GM23248 (cell line): ENCODE measurements around the gene FAM221B.

ENCODE experiments used
- EZH2 ChIP-seq: fragments of 200-600 bp; sonication (generic); IDR thresholded peaks from 2 replicates; pipeline ENCODE4 v1.6.1; 2018; ENCODE audit warnings: antibody characterized with exemption, mild to moderate bottlenecking; ENCODE audit not compliant: insufficient read depth, poor library complexity, severe bottlenecking
- EZH2phosphoT487 ChIP-seq: fragments of 200-600 bp; sonication (generic); IDR thresholded peaks from 2 replicates; pipeline ENCODE4 v1.6.1; 2018; ENCODE audit warnings: antibody characterized with exemption, moderate library complexity, mild to moderate bottlenecking, low read depth; ENCODE audit not compliant: insufficient read depth

- TF ChIP-seq EZH2 (no peak), EZH2phosphoT487 (no peak)
Measured at GRCh38 chr9:35826071-35826701, 2.3 kb downstream of the FAM221B start.
